DMS114 treated with DMSO at 0.1 percent for 48 hours (cell line): ENCODE results near the gene NANP.
A peak's percentile ranks its signal among the peaks of the same experiment; 100 is the strongest.
"Not testable (repeated sequence)": the region's sequence is repeated elsewhere in the genome, so short reads cannot be mapped to it uniquely, and the experiment has no call there.

ENCODE experiments used
- DNase-seq: peaks from one replicate; lab custom pipeline; 2025; ENCODE audit not compliant: unreplicated experiment; lab: John Stamatoyannopoulos, UW

Gene NANP

DNA sequence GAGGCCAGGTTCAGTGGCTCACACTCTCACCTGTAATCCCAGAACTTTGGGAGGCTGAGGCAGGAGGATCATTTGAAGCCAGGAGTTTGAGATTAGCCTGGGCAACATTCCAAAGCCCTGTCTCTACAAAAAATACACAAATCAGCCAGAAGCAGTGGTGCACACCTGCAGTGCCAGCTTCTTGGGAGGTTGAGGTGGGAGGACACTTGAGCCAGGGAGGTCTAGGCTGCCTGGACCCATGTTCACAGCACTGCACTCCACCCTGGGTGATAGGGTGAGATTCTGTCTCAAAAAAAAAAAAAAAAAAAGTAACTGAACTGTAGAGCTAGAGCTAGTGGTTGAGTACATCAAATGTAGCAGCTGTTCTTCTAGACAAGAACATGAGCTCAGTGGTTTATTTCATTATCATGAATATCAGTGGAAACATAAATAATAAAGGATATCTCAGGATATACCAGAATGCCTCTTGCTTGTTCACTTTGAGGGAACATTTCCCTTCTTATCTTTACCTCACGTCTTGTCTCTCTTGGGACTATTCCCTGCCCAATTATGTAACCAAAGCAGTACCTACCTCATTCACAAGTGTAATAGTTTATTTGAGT is 17.6 kb downstream of the NANP start:
- DNase-seq: no peak

DNA sequence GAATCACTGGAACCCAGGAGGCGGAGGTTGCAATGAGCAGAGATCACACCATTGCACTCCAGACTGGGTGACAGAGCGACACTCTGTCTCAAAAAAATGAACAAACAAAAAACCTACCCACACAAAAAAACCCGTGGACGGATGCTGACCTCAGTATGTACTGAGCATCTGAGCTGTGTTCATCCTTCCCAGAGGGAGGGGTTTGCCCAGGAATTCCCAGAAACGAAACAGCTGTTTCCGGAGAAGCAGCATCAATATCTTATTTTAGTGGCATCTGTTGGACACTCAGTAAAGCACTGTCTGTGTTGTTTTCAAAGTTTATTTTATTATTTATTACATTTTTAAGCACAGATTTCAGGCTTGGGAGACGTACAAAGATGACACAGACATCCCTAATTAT is 18.7 kb downstream of the NANP start:
- DNase-seq: no peak

DNA sequence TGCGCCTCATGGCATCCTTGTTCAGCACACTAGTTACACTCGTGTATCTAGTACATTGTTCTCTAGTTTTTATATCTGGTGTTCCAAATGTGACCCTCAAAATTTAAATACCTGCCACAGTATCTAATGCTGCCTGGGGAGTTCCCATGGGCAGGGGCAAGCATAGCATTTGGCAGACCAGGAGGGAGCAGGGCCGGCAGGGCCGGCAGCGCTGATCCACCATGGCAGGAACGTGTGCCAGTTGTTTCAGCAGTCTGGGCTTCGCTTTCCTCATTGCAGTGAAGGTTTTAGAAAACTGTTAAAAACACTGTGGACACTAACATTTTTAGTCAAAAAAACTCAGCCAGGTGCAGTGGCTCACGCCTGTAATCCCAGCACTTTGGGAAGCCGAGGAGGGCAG is 19.2 kb downstream of the NANP start:
- DNase-seq: no peak

DNA sequence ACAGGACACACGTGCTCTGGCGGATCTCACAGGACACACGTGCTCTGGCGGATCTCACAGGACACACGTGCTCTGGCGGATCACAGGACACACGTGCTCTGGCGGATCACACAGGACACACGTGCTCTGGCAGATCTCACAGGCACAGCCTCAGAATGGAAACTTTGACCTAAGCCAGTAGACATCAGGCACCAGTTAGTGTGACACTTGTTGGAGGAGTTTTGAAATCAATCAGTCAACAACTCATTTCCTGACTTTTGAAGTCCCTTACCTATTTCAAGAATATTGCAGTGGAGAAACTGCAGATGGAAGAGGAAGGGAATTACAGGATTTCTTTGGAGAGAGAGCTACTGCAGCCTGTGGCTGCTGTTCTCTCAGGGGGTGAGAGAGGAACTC is 20.9 kb downstream of the NANP start:
- not testable (repeated sequence) for DNase-seq

DNA sequence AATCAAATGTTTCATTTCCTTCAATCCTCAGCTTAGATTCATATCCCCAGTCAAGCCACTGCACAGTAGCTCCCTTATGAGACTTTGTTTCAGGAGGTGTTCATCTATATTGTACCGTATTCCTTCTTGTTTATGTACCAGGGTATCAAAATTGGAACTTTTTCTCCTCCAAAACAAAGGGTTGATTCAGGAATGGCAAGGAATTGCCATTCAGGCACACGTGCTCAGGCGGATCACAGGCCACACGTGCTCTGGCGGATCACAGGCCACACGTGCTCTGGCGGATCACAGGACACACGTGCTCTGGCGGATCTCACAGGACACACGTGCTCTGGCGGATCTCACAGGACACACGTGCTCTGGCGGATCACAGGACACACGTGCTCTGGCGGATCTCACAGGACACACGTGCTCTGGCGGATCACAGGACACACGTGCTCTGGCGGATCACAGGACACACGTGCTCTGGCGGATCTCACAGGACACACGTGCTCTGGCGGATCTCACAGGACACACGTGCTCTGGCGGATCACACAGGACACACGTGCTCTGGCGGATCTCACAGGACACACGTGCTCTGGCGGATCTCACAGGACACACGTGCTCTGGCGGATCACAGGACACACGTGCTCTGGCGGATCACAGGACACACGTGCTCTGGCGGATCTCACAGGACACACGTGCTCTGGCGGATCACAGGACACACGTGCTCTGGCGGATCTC is 21.5 kb downstream of the NANP start:
- not testable (repeated sequence) for DNase-seq

DNA sequence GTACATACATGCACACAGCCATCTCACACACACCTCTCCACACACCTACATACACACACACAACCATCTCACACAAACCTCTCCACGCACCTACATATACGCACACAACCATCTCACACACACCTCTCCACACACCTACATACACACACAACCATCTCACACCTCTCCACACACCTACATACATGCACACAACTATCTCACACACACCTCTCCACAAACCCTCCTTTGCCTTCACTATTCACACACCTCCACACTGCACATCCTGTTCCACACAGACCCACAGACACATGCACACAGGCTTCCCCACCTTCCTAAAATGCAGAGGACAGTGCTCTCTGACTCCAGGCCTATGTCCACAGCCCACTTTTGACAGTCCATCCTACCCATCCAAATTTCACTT is 22.2 kb downstream of the NANP start:
- no peak for DNase-seq

DNA sequence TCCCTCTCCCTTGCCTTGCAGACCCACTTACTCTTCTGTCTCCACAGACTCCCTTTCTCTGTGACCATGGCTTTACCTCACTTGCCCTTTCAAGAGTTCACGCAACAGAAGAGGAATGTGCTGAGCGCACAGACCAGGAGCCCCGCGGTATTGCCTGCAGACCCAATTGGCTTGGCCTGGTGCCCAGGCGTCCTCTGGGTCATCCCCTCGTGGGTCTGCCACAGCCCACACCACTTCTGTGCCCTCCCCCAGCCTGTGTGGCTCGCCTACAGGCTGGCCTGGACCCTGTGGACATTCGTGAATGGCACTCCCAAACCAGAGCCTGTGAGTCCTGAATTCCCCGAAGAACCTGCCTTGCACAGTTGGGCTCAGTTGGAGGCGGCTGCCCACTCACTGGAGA is 23.2 kb downstream of the NANP start:
- DNase-seq: no peak

DNA sequence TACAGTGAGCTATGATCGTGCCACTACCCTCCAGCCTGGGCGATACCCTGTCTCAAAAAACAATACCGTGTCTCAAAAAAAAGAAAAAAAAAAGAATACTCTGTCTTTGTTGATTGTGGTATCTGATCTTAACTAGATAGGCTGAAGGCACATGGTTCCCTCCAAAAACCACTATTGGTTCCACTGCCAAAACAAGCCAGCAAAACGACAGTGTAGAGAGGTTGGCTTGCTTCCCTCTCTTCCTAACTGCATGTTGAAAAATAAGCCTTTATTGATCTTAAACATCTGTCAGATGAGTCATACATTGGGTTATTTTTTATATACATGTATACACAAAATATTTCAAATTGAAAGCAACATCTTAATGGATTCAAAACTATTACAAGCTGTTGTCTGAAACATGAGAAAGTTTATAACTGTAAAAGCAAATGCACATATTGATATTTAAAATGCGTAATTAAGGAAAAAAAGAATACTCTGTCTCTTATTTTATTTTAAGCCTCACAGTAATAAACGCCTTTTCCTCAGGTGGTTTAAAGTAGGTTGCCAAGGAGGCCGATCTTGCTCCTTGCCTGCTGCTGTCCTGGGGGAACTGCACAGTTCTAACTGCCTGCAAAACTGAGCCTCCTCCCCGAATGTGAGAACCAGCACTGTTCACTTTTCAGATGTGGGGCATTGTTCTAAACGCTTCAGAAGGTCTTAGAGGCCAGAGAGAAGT is 31.5 kb downstream of the NANP start:
- DNase-seq: no peak

DNA sequence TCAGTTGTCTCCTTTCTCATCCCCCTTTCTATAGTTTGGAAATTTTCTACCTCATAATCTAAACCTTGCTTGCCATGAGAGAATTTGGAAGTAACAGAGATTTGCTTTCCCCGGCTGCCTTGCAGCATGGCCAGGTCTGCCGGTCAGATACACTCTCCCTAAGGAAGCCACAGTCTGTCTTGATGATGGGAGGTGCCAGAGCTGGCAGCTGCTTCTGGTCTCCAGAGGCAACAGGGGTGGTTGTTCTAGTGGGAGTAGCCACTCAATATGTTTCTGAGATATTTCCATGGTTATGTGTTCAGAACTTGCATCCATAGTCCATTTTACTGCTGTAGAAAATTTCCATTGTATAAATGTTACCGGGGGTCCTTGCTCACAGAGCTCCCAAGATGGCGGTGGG is 33.0 kb downstream of the NANP start:
- DNase-seq: not testable (repeated sequence)

DNA sequence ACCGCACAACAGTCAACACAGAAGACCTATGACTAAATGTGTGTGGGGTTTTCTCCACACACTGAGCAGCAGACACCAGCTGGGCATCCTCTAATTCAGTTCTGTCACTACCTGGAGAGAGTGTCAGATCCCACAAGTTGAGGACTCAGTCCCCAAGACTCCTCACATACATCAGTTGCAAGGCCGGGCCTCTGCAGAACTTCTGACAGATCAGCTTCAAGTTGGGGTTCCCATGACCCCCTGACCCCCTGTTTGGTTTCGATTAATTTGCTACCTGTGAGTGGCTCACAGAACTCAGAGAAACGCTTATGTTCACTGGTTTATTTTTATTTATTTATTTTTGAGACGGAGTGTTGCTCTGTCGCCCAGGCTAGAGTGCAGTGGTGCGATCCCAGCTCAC is 35.3 kb downstream of the NANP start:
- DNase-seq: no peak

DNA sequence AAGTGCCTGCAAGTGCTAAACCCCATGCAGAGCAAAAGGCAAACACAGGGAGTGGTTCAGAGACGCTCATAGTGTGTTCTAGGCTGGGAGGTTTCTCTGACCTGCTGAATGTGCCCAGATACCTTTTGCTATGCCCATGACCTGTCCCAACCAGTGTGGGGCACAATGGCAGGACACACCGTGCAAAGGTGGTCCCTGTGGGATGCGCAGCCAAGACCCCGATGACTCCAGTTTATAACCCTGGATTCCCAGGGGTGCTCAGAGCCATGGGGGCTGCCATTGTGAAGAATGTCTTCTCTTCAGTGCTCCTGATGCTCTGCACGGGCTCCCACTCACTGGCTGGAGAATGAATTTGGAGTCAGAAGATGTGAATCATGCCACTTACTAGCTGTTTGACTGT is 36.3 kb downstream of the NANP start:
- DNase-seq: no peak

DNA sequence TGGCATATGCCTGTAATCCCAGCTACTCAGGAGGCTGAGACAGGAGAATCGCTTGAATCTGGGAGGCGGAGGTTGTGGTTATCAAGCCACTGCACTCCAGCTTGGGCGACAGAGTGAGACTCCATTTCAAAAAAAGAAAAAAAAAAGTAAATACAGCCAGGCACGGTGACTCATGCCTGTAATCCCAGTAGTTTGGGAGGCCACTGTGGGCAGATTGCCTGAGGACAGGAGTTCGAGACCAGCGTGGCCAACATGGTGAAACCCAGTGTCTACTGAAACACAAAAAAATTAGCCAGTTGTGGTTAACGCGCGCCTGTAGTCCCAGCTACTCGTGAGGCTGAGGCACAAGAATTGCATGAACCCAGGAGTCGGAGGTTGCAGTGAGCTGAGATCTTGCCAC is 36.9 kb downstream of the NANP start:
- no peak for DNase-seq

DNA sequence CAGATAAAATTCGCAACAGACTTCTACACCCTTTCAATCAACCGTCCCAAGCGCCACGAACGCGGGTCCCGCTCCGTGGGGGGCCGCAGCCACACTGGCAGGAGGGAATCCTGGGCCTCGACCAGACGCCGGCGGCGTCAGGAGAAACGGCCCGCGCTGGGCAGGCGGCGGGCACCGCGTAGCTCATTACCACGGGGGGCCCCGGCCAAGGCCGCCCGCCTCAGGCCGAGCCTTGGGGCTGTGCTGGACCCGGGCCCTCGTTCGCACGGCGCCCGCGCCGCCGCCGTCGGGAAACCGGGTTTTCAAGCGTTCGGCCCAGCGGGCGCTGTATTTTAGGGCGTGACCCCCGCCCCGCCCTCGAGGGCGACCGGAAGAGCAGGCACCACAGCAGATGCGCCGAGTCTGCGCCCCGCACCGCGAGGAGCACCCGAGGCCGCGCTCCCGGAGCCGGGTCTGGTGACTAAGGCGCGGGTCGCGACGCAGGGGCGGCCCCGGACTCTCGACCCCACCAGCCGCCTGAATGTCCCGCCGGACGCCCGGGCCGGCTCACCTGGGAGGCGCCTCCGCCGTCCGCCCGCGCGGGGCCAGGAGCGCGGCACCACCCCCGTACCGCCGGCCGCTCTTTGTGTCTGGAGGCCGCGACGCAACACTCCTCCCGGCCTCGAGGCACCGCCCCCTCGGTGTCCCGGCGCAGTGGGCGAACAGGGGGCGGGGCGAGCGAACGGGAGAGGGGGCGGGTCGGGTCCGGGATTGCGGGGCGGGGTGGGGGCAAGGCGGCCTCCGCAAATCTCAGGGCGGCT is 38.7 kb downstream of the NANP start, which contains the start of gene NINL:
NINL (minus strand) TSS at position 627 of the 800 bp plus-strand sequence. CDS start 58,944 bp downstream, outside the sequence.
- DNase-seq: peak; percentile 26

DNA sequence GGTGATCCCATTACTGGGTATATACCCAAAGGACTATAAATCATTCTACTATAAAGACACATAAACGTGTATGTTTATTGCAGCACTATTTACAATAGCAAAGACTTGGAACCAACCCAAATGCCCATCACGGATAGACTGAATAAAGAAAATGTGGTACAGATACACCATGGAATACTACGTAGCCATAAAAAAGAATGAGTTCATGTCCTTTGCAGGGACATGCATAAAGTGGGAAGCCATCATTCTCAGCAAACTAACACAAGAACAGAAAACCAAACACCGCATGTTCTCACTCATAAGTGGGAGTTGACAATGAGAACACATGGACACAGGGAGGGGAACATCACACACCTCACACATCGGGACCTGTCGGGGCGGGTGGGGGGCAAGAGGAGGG is 40.2 kb downstream of the NANP start:
- not testable (repeated sequence) for DNase-seq

DNA sequence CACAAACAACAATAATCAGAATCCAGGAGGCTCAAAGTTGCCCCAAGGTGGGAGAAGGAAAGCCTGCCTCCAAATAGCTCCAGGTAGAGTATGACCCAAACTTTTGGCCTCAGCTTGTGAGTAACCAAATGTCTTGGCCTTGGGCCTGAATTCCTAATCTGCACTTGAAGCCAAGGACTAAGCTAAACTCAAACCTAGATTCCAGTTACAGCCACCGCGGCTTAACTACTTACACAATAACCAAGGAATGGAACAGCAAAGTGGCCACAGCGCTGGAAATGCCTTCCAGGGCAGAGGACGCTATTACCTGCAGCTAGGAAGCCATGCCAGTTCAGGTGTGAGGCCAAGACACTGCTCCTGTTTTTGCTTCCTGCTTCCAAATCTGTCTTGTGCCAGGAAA is 43.1 kb downstream of the NANP start:
- DNase-seq: no peak

DNA sequence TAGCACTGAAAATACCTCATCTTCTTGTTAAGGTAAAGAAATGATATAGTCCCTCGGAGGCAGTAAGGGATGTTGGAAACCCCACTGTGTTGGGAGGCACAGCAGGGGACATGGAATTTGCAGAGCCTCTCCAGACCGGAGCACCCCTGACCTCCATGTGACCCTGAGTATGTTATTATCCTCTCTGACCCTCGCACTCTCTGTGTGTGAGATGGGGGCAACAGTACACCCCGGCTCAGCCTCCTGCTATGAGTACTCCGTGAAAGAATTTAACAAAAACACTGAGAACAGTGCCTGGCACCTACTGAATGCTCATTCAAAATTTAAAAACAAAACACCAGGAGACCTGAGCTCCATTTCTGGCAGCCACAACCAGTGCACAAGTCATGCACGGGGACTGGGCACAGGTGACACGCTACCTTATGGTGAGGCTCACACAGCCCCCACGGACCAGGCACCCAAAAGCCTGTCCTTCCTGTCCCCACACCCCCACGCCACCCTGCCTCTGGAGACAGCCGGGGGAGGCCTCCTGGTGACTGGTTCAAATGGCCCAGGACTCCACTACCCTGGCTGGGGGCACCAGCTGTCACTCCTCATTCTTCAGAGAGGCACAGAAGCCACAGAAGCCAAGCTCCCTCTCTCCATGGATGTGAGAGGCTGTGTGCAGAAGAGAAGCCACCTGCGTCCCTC is 44.6 kb downstream of the NANP start:
- DNase-seq: no peak

DNA sequence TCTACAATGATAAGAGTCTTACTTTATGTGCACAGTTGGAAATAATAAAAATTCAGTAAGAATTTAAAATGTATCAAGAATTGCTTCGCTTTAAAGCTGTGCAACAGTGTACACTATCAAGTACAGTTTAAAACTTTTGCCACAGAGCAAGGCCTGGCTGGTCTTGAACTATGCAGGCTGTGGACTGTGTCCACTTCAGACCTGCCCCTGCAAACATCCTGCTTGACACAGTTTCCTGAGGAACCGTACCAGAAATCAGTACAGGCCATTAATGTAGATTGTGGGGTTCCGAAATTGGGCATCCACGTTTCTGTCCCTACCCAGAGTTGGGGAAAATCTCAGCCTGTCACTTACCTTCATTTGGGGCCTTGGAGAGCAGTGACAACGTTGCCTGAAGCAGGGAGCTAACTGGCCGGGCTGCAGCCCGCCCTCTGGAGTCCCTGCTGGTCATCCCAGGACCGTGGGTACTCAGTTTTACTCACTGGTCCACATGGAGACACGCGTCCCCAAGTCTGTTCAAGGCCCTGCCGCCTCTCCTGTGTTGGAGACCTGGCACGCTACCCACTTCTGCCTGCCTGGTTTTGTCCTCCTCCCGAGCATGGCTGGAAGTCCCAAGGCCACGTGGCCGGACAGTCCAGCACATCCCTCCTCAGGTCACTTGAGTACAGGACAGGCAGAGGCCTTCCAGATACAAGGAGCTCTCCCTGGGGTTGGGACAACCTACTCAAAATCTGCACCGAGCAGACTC is 46.9 kb downstream of the NANP start:
- DNase-seq: no peak

DNA sequence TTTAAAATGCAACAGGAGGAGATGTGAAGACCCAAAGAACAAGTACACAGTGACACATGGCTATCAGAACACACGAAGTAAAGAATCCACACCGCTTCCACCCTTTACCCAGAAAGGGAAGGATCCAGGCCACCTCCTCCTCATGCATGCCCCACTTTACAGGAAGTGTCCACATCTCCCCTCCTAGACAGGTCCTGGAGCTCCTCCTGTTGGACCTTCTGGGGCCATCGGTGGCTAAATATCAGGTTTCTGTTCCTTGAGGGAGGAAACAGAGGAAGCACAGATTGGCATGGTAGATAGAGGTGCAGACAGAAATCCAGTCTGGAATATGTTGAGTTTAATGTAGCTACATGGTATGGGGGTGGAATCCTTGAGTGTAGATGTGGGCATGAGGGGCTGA is 49.4 kb downstream of the NANP start:
- DNase-seq: no peak

DNA sequence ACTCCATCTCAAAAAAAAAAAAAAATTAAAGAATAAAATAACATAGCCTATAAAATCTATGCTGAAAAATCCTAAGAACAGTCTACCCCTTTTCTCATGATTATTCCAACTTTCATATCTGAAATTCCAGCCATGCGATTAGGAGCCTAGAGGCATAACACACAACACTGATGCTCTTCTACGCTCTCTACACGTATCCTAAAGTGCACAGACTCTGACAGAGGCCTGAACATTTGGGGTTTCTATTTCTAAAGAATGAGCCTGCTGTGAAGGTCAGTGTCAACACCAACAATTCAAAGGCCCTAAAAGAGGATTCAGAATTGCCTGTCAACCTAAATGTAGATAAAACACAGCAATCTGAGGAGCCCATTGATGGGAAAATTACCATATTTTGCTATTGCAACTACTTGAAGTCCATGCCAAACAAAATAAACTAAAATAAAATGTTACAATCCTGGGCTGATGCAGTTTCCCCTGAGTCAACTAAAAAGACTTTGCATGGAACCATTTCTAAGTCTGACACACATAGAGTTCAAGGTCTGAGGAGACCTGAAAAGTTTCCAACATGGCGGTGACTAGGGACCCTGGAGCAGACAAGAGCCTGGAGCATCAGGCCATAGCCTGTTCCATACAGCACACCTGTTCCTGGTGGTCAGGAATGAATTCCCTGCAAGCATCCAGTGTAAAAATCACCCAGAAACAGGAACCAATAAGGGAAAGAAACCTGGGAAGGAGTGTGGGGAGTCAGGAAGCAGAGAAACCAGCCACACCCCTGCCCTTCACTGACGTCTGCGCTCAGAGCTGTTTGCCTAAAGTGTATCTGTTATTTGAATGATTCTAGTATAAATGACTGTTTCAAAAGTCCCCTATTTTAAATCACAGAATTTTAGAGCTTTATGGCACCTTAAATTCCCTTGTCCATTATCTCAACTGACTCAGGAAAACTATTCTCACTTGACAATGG is 50.2 kb downstream of the NANP start:
- no peak for DNase-seq
